WTC11 (cell line): Measurements from ENCODE around the gene CSPG4.
"Not testable (repeated sequence)": the region's sequence is repeated elsewhere in the genome, so short reads cannot be mapped to it uniquely, and the experiment has no call there.

ENCODE experiments used
- CREB1 ChIP-seq: sonication (generic); formaldehyde crosslinking; IDR thresholded peaks from 2 replicates; pipeline ENCODE4 v1.8.0; 2023; ENCODE audit warnings: mild to moderate bottlenecking, missing genetic modification reagents
- CREM ChIP-seq: sonication (generic); formaldehyde crosslinking; IDR thresholded peaks from 2 replicates; pipeline ENCODE4 v1.8.1; 2022; ENCODE audit warnings: mild to moderate bottlenecking, missing genetic modification reagents, moderate library complexity
- EMX1 ChIP-seq: fragments of 250-450 bp; sonication (Bioruptor Pico); IDR thresholded peaks from 2 replicates; pipeline ENCODE4 v1.8.0; 2021; ENCODE audit warnings: mild to moderate bottlenecking
- FOXJ3 ChIP-seq: sonication (generic); formaldehyde crosslinking; IDR thresholded peaks from 2 replicates; pipeline ENCODE4 v1.9.0; 2021; ENCODE audit warnings: missing genetic modification reagents, mild to moderate bottlenecking, borderline replicate concordance
- SOX15 ChIP-seq: fragments of 250-450 bp; sonication (Bioruptor Pico); IDR thresholded peaks from 2 replicates; pipeline ENCODE4 v1.9.0; 2021; ENCODE audit warnings: mild to moderate bottlenecking
- TEAD1 ChIP-seq: sonication (generic); formaldehyde crosslinking; IDR thresholded peaks from 2 replicates; pipeline ENCODE4 v1.8.0; 2022; ENCODE audit warnings: mild to moderate bottlenecking, missing genetic modification reagents
- TP53 ChIP-seq: sonication (generic); formaldehyde crosslinking; IDR thresholded peaks from 2 replicates; pipeline ENCODE4 v1.8.1; 2023; ENCODE audit warnings: mild to moderate bottlenecking, missing genetic modification reagents
- TF ChIP-seq, protein P1 (sequence below): fragments of 200-600 bp; IDR thresholded peaks from 2 replicates; pipeline ENCODE4 v1.8.0; 2022; ENCODE audit warnings: antibody characterized with exemption
- TF ChIP-seq, protein P2 (sequence below): sonication (generic); formaldehyde crosslinking; conservative IDR thresholded peaks from 2 replicates; pipeline ENCODE4 v1.8.1; 2023; ENCODE audit warnings: mild to moderate bottlenecking, low read depth, missing genetic modification reagents, moderate library complexity
- TF ChIP-seq, protein P3 (sequence below): sonication (generic); formaldehyde crosslinking; IDR thresholded peaks from 2 replicates; pipeline ENCODE4 v1.8.1; 2023; ENCODE audit warnings: mild to moderate bottlenecking, missing genetic modification reagents, moderate library complexity
- TF ChIP-seq, protein P4 (sequence below): sonication (generic); formaldehyde crosslinking; IDR thresholded peaks from 2 replicates; pipeline ENCODE4 v1.8.0; 2022; ENCODE audit warnings: missing genetic modification reagents
- TF ChIP-seq, protein P5 (sequence below): sonication (generic); formaldehyde crosslinking; IDR thresholded peaks from 2 replicates; pipeline ENCODE4 v1.8.1; 2023; ENCODE audit warnings: mild to moderate bottlenecking, missing genetic modification reagents
- TF ChIP-seq, protein P6 (sequence below): sonication (generic); formaldehyde crosslinking; IDR thresholded peaks from 2 replicates; pipeline ENCODE4 v1.8.0; 2023; ENCODE audit warnings: missing genetic modification reagents

DNA sequence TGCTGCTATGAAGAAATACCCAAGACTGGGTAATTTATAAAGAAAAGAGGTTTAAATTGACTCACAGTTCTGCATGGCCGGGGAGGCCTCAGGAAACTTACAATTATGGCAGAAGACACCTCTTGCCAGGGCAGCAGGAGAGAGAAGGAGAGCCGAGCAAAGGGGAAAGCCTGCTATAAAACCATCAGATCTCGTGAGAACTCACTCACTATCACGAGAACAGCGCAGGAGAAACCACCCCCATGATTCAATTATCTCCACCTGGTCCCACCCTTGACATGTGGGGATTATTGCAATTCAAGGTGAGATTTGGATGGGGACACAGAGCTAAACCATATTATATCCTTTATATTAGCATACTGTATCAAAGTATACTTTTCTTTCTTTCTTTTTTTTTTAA is 42.2 kb upstream of the CSPG4 start:
- TF ChIP-seq, protein P1, sequence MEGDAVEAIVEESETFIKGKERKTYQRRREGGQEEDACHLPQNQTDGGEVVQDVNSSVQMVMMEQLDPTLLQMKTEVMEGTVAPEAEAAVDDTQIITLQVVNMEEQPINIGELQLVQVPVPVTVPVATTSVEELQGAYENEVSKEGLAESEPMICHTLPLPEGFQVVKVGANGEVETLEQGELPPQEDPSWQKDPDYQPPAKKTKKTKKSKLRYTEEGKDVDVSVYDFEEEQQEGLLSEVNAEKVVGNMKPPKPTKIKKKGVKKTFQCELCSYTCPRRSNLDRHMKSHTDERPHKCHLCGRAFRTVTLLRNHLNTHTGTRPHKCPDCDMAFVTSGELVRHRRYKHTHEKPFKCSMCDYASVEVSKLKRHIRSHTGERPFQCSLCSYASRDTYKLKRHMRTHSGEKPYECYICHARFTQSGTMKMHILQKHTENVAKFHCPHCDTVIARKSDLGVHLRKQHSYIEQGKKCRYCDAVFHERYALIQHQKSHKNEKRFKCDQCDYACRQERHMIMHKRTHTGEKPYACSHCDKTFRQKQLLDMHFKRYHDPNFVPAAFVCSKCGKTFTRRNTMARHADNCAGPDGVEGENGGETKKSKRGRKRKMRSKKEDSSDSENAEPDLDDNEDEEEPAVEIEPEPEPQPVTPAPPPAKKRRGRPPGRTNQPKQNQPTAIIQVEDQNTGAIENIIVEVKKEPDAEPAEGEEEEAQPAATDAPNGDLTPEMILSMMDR: not testable (repeated sequence)
- not testable (repeated sequence) for TF ChIP-seq CREM (CRISPR knock-in tag); FOXJ3 (CRISPR knock-in tag); TEAD1 (CRISPR knock-in tag); SOX15 (CRISPR knock-in tag); TP53 (CRISPR knock-in tag); CREB1 (CRISPR knock-in tag); EMX1
- TF ChIP-seq, protein P2, sequence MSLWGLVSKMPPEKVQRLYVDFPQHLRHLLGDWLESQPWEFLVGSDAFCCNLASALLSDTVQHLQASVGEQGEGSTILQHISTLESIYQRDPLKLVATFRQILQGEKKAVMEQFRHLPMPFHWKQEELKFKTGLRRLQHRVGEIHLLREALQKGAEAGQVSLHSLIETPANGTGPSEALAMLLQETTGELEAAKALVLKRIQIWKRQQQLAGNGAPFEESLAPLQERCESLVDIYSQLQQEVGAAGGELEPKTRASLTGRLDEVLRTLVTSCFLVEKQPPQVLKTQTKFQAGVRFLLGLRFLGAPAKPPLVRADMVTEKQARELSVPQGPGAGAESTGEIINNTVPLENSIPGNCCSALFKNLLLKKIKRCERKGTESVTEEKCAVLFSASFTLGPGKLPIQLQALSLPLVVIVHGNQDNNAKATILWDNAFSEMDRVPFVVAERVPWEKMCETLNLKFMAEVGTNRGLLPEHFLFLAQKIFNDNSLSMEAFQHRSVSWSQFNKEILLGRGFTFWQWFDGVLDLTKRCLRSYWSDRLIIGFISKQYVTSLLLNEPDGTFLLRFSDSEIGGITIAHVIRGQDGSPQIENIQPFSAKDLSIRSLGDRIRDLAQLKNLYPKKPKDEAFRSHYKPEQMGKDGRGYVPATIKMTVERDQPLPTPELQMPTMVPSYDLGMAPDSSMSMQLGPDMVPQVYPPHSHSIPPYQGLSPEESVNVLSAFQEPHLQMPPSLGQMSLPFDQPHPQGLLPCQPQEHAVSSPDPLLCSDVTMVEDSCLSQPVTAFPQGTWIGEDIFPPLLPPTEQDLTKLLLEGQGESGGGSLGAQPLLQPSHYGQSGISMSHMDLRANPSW (CRISPR knock-in tag): not testable (repeated sequence)
- TF ChIP-seq, protein P3, sequence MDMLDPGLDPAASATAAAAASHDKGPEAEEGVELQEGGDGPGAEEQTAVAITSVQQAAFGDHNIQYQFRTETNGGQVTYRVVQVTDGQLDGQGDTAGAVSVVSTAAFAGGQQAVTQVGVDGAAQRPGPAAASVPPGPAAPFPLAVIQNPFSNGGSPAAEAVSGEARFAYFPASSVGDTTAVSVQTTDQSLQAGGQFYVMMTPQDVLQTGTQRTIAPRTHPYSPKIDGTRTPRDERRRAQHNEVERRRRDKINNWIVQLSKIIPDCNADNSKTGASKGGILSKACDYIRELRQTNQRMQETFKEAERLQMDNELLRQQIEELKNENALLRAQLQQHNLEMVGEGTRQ (CRISPR knock-in tag): not testable (repeated sequence)
- TF ChIP-seq, protein P4, sequence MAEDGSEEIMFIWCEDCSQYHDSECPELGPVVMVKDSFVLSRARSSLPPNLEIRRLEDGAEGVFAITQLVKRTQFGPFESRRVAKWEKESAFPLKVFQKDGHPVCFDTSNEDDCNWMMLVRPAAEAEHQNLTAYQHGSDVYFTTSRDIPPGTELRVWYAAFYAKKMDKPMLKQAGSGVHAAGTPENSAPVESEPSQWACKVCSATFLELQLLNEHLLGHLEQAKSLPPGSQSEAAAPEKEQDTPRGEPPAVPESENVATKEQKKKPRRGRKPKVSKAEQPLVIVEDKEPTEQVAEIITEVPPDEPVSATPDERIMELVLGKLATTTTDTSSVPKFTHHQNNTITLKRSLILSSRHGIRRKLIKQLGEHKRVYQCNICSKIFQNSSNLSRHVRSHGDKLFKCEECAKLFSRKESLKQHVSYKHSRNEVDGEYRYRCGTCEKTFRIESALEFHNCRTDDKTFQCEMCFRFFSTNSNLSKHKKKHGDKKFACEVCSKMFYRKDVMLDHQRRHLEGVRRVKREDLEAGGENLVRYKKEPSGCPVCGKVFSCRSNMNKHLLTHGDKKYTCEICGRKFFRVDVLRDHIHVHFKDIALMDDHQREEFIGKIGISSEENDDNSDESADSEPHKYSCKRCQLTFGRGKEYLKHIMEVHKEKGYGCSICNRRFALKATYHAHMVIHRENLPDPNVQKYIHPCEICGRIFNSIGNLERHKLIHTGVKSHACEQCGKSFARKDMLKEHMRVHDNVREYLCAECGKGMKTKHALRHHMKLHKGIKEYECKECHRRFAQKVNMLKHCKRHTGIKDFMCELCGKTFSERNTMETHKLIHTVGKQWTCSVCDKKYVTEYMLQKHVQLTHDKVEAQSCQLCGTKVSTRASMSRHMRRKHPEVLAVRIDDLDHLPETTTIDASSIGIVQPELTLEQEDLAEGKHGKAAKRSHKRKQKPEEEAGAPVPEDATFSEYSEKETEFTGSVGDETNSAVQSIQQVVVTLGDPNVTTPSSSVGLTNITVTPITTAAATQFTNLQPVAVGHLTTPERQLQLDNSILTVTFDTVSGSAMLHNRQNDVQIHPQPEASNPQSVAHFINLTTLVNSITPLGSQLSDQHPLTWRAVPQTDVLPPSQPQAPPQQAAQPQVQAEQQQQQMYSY: not testable (repeated sequence)
- TF ChIP-seq, protein P5, sequence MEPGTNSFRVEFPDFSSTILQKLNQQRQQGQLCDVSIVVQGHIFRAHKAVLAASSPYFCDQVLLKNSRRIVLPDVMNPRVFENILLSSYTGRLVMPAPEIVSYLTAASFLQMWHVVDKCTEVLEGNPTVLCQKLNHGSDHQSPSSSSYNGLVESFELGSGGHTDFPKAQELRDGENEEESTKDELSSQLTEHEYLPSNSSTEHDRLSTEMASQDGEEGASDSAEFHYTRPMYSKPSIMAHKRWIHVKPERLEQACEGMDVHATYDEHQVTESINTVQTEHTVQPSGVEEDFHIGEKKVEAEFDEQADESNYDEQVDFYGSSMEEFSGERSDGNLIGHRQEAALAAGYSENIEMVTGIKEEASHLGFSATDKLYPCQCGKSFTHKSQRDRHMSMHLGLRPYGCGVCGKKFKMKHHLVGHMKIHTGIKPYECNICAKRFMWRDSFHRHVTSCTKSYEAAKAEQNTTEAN (CRISPR knock-in tag): not testable (repeated sequence)
- TF ChIP-seq, protein P6, sequence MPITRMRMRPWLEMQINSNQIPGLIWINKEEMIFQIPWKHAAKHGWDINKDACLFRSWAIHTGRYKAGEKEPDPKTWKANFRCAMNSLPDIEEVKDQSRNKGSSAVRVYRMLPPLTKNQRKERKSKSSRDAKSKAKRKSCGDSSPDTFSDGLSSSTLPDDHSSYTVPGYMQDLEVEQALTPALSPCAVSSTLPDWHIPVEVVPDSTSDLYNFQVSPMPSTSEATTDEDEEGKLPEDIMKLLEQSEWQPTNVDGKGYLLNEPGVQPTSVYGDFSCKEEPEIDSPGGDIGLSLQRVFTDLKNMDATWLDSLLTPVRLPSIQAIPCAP: not testable (repeated sequence)
